ENCODE results near the gene COL12A1.
A peak's percentile ranks its signal among the peaks of the same experiment; 100 is the strongest.

COL12A1 gene

DNA sequence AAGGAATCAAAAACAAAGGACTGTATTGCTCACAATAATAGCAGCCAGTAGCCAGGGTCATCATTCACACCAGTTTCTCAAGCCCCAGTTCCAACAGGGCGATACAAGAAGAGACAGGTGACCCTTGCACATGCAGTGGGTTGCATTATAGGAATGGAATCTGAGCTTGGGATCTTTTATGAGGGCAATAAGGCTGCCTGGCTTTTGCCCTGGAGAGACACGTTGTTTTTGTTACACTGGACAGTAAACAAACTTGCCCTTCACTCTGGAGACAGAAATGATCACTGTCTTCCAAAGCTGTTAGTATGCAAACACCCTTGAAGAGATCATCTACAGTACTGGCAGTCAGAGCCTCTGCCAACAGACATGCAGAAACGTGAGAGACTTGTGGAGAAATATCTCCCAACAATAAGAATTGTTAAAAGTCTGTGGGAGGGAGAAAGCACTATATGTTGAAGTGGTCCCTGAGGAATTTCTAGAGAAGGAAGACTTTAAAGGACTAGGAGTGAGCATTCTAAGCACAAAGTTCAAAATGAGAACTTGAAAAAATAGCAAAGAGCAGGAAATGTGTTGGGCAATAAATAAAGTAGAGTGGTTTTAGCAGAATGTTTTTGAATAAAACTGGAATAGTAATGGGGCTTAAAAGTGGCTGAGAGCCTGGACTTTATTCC lies 6.2 kb upstream of the COL12A1 start:
- Histone ChIP-seq H3K27me3 (ENCODE audit: low read depth, low read length) (peaks cover 6% of the 10 kb centered on the region), H3K27ac (ENCODE audit: low read length) (no peak overlapping the region), H3K36me3 (ENCODE audit: control insufficient read depth in 1 of 2, insufficient read depth in 2 of 2, low read length in 2 of 2) (no peaks in the 10 kb centered on the region), H3K9me3 (ENCODE audit: control insufficient read depth in 1 of 2, low read length in 2 of 2) (no peaks in the 10 kb centered on the region), H3K4me1 (ENCODE audit: control insufficient read depth in 1 of 2, insufficient read depth in 2 of 2, low read length in 2 of 2) (peaks cover 3 to 19% of the 10 kb centered on the region in 2 donors), H3K4me3 (ENCODE audit: low read depth in 1 of 2, low read length in 2 of 2) (no peak overlapping the region)

GRCh38 chr6:75210885-75211739 lies 5.3 kb upstream of the COL12A1 start:
- H3K4me1 ChIP-seq (ENCODE audit: control insufficient read depth in 1 of 2, insufficient read depth in 2 of 2, low read length in 2 of 2): peaks cover 3 to 23% of the 10 kb centered on the region in 2 donors
- no peaks in the 10 kb centered on the region for H3K36me3 ChIP-seq (ENCODE audit: control insufficient read depth in 1 of 2, insufficient read depth in 2 of 2, low read length in 2 of 2)
- H3K4me3 ChIP-seq (ENCODE audit: low read depth in 1 of 2, low read length in 2 of 2): no peak overlapping the region
- H3K9me3 ChIP-seq (ENCODE audit: control insufficient read depth in 1 of 2, low read length in 2 of 2): no peaks in the 10 kb centered on the region
- peaks cover 12% of the 10 kb centered on the region for H3K27me3 ChIP-seq (ENCODE audit: low read depth, low read length)
- no peak overlapping the region for H3K27ac ChIP-seq (ENCODE audit: low read length)

GRCh38 chr6:75209184-75209723 lies 3.4 kb upstream of the COL12A1 start:
- no peak overlapping the region for H3K27ac ChIP-seq (ENCODE audit: low read length)
- H3K9me3 ChIP-seq (ENCODE audit: control insufficient read depth in 1 of 2, low read length in 2 of 2): no peaks in the 10 kb centered on the region
- no peaks in the 10 kb centered on the region for H3K36me3 ChIP-seq (ENCODE audit: control insufficient read depth in 1 of 2, insufficient read depth in 2 of 2, low read length in 2 of 2)
- no peak overlapping the region for H3K4me3 ChIP-seq (ENCODE audit: low read depth in 1 of 2, low read length in 2 of 2)
- peaks cover 3 to 23% of the 10 kb centered on the region in 2 donors for H3K4me1 ChIP-seq (ENCODE audit: control insufficient read depth in 1 of 2, insufficient read depth in 2 of 2, low read length in 2 of 2)
- H3K27me3 ChIP-seq (ENCODE audit: low read depth, low read length): peaks cover 25% of the 10 kb centered on the region

DNA sequence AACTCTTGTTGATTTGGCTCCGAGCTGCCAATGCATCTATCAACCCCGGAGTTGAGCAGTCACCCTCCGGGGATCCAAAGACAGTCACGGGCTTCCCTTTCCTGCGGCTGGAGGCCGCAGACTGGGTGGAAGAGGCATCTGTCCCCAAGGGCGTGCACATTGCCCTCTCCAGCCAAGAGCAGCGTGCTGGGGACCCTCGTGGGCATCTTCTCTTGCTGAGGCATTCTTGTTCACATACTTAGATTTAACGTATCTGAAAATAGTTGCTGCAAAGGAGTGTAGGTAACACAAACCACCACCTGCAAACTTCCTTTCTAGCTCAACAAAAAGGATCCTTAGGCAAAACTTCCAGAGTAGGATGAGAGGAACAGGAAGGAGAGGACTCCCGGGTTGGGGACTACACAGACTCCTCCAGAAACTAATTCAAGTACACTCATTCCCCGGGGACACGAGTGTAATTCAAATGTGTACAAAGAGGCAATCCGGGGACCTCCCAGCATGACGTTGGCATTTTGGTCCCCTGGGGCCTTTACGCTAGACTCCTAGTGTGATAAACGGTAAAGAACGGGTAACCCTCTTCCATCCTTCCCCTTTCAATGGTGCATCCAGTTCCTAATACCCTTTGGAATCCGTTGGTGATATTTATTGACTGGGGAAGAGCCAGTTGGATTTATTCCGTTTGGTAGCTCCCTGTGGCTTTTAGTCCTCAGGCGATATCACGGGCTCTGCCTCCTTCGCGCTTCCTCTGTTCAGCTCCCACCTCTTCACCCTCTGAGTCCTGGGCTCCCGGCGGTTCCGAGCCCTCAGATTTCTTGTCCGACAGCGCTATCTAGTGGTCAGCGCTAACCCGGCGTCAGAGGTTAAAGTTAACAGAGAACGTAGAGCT lies 2.7 kb upstream of the COL12A1 start:
- H3K4me3 ChIP-seq (ENCODE audit: low read depth in 1 of 2, low read length in 2 of 2): peak overlapping the region; percentile 51 to 76
- no peaks in the 10 kb centered on the region for H3K36me3 ChIP-seq (ENCODE audit: control insufficient read depth in 1 of 2, insufficient read depth in 2 of 2, low read length in 2 of 2)
- peaks cover 3 to 23% of the 10 kb centered on the region in 2 donors for H3K4me1 ChIP-seq (ENCODE audit: control insufficient read depth in 1 of 2, insufficient read depth in 2 of 2, low read length in 2 of 2)
- H3K9me3 ChIP-seq (ENCODE audit: control insufficient read depth in 1 of 2, low read length in 2 of 2): no peaks in the 10 kb centered on the region
- H3K27me3 ChIP-seq (ENCODE audit: low read depth, low read length): peaks cover 29% of the 10 kb centered on the region
- H3K27ac ChIP-seq (ENCODE audit: low read length): peak overlapping the region; percentile 52

GRCh38 chr6:75206576-75207342 lies 906 bp upstream of the COL12A1 start:
- H3K4me3 ChIP-seq (ENCODE audit: low read depth in 1 of 2, low read length in 2 of 2): peak overlapping the region; percentile 76 to 89
- H3K27me3 ChIP-seq (ENCODE audit: low read depth, low read length): peaks cover 36% of the 10 kb centered on the region
- H3K9me3 ChIP-seq (ENCODE audit: control insufficient read depth in 1 of 2, low read length in 2 of 2): no peaks in the 10 kb centered on the region
- peak overlapping the region; percentile 88 for H3K27ac ChIP-seq (ENCODE audit: low read length)
- H3K36me3 ChIP-seq (ENCODE audit: control insufficient read depth in 1 of 2, insufficient read depth in 2 of 2, low read length in 2 of 2): no peaks in the 10 kb centered on the region
- peaks cover 3 to 33% of the 10 kb centered on the region in 2 donors for H3K4me1 ChIP-seq (ENCODE audit: control insufficient read depth in 1 of 2, insufficient read depth in 2 of 2, low read length in 2 of 2)

DNA sequence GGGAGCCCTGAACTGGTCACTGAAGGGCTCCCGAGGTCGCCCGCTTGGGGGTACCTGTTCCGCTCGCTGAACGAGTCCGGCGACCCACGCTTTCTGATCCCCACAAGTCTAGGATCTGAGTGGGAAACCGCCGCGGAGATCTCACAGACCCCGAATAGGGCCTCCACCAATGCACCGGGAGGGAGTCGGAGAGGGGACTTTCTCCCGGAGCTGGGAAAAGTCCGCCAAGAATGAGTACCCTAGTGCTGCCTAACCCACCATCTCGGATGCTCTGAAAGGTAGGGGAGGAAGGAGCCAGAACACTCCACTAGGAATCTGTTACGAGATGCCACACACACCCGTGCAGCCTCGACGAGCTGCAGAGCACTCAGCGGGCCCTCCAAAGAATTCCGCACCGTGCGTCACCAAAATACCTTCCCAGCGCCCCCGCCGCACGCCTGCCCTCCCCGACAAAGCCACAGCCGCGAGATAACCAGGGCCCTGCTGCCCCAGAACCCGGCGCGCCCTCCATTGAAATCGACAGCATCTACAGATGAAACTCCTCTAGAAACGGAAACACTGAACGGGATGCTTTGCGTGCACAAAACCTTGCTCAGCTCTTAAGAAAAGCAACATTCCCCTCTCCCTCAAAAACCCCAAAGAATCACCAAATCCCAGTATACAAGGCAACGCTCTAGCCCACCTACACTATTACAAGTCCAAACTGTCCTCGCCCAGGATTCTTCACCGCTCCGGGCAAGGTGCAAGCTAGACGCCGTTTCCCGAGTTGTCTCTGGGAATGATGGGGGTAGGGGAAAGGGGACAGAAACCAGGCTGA lies 686 bp downstream of the COL12A1 start:
- peaks cover 36% of the 10 kb centered on the region for H3K27me3 ChIP-seq (ENCODE audit: low read depth, low read length)
- H3K4me1 ChIP-seq (ENCODE audit: control insufficient read depth in 1 of 2, insufficient read depth in 2 of 2, low read length in 2 of 2): peaks cover 3 to 31% of the 10 kb centered on the region in 2 donors
- peak overlapping the region; percentile 94 for H3K27ac ChIP-seq (ENCODE audit: low read length)
- H3K4me3 ChIP-seq (ENCODE audit: low read depth in 1 of 2, low read length in 2 of 2): peak overlapping the region; percentile 76 to 89
- H3K36me3 ChIP-seq (ENCODE audit: control insufficient read depth in 1 of 2, insufficient read depth in 2 of 2, low read length in 2 of 2): no peaks in the 10 kb centered on the region
- no peaks in the 10 kb centered on the region for H3K9me3 ChIP-seq (ENCODE audit: control insufficient read depth in 1 of 2, low read length in 2 of 2)

- Histone ChIP-seq H3K4me1 (ENCODE audit: control insufficient read depth in 1 of 2, insufficient read depth in 2 of 2, low read length in 2 of 2) (peaks cover 3 to 31% of the 10 kb centered on the region in 2 donors), H3K4me3 (ENCODE audit: low read depth in 1 of 2, low read length in 2 of 2) (peak overlapping the region; percentile 76 to 89), H3K27ac (ENCODE audit: low read length) (peak overlapping the region; percentile 94), H3K9me3 (ENCODE audit: control insufficient read depth in 1 of 2, low read length in 2 of 2) (no peaks in the 10 kb centered on the region), H3K36me3 (ENCODE audit: control insufficient read depth in 1 of 2, insufficient read depth in 2 of 2, low read length in 2 of 2) (no peaks in the 10 kb centered on the region), H3K27me3 (ENCODE audit: low read depth, low read length) (peaks cover 36% of the 10 kb centered on the region)
Measured at GRCh38 chr6:75204217-75204958, 1.5 kb downstream of the COL12A1 start.

DNA sequence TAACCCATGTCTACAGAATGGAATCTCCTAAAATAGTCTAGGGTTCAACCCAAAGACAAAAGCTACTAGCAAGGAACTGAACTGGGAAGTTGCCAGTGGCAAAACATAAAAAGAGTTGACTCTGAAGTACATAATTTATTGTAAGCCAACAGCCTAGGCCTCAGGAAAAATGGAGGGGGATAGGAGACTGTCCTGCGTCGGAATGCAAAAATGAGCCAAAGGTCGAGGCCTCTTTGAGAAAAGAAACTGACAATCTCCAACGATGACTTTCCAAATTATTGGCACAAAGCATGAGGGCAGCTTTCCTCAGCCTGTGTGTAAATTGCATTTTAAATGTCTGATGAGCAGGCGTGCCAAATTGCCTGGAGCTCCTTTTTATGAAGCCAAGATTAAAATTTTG lies 2.1 kb downstream of the COL12A1 start:
- Histone ChIP-seq H3K4me1 (ENCODE audit: control insufficient read depth in 1 of 2, insufficient read depth in 2 of 2, low read length in 2 of 2) (peaks cover 3 to 30% of the 10 kb centered on the region in 2 donors), H3K36me3 (ENCODE audit: control insufficient read depth in 1 of 2, insufficient read depth in 2 of 2, low read length in 2 of 2) (no peaks in the 10 kb centered on the region), H3K27ac (ENCODE audit: low read length) (peak overlapping the region; percentile 94), H3K27me3 (ENCODE audit: low read depth, low read length) (peaks cover 34% of the 10 kb centered on the region), H3K4me3 (ENCODE audit: low read depth in 1 of 2, low read length in 2 of 2) (peak overlapping the region; percentile 76 to 89), H3K9me3 (ENCODE audit: control insufficient read depth in 1 of 2, low read length in 2 of 2) (no peaks in the 10 kb centered on the region)

DNA sequence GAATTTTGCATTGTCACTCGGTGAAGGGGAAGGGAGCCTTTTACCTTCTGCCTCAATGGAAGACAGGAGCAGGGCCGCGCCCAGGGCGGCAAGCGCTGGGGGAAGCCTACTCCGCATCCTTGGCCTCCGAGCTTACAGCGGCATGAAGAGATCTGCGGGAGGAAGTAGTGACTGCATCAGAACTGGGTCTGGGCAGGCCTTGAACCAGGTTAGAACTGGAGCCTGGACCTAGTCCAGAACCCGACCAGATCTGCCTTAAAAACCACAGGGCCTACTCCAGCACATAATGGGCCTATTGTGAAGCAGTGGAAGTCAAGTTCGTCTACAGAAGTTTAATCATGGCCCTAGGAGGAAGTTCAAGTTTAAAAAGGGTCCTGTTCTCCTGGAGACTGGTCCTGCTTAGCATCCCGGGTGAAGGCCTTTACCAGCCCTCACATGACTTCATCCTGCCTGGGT lies 3.1 kb downstream of the COL12A1 start:
- Histone ChIP-seq H3K9me3 (ENCODE audit: control insufficient read depth in 1 of 2, low read length in 2 of 2) (no peaks in the 10 kb centered on the region), H3K4me3 (ENCODE audit: low read depth in 1 of 2, low read length in 2 of 2) (peak overlapping the region; percentile 38 to 76), H3K27me3 (ENCODE audit: low read depth, low read length) (peaks cover 32% of the 10 kb centered on the region), H3K36me3 (ENCODE audit: control insufficient read depth in 1 of 2, insufficient read depth in 2 of 2, low read length in 2 of 2) (no peaks in the 10 kb centered on the region), H3K27ac (ENCODE audit: low read length) (peak overlapping the region; percentile 94), H3K4me1 (ENCODE audit: control insufficient read depth in 1 of 2, insufficient read depth in 2 of 2, low read length in 2 of 2) (peaks cover 0 to 25% of the 10 kb centered on the region in 2 donors)
